HG03025 (cell line): ENCODE results near the gene ECM2.

Experiments
- ATAC-seq: cut with Tn5 transposase; IDR thresholded peaks from one replicate; pipeline ENCODE4 v1.9.1; 2021; ENCODE audit warnings: mild to moderate bottlenecking, moderate library complexity; ENCODE audit not compliant: unreplicated experiment, low FRiP score

Gene ECM2

DNA sequence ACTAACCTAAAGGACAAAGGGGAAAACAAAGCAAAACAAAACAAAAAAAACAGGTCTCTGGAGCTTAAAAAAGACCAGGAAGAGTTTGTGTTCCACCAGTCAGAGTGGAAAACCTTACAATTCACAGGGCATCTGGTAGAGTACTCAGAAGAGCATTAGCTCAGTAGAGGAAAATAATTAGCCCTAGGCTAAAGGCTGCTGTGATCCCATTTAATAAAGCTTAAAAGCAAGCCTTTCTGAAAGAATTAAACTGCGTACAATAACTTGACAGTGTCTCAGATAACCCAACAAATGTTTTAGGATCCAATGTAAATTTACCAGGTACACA lies 7.3 kb downstream of the ECM2 start:
- ATAC-seq: no peak

DNA sequence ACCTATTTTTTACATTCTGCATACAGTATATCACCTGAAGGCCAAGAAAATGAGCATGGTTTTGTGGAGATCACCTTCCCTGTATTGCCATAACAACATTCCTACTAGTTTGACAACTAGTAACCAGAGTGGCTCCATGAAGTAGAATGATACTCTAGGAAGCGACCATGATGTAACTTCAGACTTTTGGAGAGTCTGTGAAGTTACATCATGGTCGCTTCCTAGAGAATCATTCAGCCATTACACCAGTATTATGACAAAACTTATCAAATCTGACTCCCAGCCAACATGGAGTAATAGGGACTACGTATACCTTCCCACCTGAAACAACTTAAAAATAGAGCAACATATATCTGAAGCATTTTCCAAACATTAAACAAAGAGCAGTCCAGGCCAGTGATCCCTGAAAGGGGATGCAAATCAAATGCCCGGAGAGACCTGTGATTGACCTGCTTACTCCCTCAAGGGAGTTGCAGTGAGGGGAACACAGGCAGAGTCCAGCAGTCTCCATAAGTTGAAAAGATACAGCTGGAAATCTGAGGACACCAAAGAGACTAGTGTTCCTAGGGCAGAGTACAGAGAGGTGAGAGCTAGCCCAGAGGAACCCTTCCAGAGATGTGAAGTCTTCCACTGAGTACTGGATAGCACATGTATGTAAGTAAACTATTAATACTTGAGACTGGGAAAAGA lies 7.8 kb downstream of the ECM2 start:
- no peak for ATAC-seq

DNA sequence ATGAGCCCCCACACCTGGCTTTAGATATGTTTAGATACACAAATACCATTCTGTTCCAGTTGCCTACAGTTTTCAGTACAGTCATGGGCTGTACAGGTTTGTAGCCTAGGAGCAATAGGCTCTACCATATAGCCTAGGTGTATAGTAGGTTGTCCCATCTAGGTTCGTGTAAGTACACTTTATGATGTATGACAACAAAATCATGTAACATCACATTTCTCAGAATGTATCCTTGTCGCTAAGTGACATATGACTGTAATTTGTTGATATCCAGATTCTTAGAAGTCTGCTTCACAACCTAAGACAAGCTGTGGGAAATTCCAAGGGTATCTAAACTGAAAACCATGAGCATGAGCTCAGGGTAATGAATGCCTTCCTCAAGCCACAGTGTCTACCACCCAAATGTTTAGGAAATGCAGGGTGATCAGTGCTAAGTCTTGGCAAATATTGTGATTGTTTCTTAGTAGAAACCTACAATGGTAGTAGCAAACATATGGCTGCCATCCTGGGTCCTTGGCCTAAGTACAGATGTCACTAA lies 8.4 kb downstream of the ECM2 start:
- no peak for ATAC-seq

DNA sequence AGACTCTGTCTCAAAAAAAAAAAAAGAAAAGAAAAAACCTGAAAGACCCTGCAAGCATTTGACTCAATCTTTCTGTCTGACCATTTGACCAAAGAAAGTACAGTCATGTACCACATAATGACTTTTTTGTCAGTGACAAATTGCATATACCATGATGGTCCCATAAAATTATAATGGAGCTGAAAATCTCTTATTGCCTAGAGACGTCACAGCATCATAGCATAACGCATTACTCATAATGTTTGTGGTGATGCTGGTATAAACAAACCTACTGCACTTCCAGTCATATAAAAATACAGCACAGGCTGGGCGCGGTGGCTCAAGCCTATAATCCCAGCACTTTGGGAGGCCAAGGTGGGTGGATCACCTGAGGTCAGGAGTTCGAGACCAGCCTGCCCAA lies 10.5 kb downstream of the ECM2 start:
- ATAC-seq: no peak

DNA sequence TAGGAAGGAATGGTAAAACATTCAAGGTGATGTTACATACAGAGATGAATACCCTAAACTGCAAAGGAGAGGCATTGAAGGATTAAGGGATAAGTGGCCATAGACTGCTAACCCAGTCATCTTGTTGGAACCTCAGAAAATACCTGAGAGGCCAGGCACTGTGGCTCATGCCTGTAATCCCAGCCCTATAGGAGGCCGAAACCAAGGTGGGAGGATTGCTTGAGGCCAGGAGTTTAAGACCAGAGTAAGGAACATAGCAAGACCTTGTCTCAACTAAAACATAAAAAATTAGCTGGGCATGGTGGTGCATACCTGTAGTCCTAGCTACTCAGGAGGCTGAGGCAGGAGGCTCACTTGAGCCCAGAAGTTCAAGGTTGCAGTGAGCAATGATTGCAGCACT lies 10.9 kb downstream of the ECM2 start:
- no peak for ATAC-seq

DNA sequence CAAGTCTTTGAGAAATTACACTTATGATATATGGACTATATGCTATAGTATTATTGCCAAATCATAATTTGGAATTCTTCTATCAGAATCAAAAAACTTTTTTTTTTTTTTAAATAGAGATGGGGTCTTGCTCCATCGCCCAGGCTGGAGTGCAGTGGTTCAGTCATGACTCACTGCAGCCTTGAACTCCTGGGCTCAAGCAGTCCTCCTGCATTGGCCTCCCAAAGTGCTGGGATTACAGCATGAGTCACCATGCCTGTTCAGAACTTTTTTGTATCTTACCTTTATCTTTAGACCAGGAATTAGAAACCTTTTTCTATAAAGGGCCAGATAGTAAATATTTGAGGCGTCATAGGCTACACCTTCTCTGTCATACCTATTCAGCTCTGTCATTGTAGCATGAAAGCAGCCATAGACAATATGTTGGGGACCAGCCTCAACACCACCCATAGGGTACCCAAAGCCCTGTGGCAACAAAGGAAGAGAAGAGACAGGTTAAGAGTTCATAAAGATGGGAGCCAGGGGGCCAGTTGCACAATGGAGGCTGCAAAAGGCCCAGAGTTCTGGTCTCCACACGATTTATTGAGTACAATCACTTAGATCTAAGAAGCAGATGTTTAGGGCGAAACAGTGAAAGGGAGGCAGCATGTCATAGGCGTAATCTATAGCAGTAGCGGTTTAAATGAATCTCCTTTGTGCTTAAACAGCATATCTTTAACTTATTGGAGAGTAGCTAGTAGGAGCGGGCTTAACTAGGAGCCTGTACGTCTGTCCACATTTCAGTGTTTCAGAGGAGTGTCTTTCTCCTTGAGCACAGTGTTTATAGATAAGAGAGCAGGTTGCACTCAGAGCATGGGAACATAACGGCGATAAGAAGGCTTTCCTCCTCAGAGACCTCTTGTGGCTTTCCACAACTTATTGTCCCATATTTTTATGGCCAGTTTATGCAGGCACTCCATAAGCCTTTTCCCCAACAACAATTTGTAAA lies 12.5 kb downstream of the ECM2 start:
- ATAC-seq: no peak

DNA sequence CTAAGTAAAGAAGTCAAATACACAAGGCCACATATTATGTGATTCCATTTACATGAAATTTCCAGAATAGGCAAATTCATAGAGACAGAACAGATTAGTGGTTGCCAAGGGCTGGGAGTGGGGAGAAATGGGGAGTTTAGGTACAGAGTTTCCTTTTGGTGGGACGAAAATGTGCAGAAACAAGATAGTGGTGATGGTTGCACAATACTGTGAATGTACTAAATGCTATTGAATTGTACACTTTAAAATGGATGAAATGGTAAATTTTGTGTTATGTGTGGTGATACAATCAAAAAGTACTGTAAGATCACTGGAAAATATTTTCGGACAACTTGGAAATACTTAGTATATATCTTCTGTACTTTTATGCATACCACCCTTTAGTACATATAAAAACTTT lies 15.0 kb downstream of the ECM2 start:
- ATAC-seq: no peak

DNA sequence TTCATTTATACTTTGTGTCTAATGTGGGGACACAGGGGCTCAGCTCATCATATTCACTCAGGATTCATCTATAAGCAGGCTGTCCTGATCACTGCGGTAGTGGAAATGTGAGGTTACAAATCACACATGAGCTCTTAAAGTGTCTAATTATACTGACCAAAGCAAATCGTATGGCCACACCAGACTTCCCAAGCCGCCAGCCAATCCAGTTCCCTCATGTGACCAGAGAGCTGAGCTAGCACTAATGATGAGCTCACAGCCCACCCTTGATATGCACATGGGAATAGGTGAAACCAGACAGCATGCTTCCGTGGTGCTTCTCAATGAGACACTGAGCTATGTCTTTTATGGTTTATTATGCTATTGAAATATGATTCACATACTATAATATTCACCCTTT lies 17.6 kb downstream of the ECM2 start:
- ATAC-seq: no peak

DNA sequence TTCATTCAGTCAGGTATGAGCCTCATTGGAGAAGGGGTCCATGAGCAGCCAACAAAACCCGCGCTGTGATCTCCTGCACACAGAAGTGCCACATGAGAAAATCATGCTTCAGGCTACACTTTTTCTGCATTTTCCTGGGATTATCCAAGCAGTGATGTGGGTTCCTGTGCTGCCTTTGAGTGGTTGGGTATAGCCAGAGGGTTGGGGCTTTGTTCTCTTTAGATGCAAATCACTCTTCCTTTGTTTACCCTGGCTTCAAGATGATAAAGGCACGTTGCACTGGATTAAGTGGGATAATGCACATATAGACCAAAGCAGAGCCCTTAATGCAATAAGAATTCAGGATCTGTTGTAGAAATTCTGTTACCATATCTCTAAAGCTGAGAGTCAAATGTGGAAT lies 18.7 kb downstream of the ECM2 start:
- no peak for ATAC-seq

DNA sequence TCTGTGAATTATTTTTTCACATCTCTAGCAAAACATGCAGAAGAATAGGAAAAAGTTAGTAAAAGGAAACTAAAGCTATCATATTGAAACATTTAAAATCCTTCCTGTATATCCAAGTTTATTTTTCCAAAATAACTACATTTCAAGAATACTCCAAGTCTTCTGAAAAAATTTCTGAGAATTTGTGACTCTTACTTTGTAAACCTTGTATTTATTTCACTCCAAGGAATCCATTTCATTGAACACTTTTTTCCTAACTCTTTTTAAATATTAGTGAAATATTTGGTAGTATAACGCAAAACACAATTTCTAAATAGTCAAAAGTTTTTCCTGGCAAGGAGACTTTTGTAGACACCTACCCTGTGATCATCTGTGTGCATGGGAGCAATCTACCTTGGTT lies 19.3 kb downstream of the ECM2 start:
- no peak for ATAC-seq

DNA sequence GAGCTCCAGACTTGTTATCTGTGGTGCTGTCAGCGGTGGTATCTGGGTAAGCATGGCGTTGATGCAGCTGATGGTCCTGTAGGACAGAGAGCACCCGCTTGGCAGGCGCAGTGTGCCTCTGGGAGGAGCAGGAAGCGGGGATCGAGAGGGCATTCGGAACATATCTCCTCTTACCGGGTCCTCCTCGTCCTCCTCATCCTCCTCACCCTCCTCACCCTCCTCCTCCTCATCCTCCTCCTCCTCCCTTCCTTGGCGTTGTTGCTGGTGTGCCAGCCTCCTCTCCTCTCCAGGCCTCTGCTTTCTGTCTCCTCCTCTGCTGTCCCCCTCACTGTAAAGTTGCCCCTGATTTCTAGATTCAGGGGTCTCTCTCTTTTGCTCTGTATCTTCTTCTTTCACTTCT lies 21.2 kb downstream of the ECM2 start:
- no peak for ATAC-seq

DNA sequence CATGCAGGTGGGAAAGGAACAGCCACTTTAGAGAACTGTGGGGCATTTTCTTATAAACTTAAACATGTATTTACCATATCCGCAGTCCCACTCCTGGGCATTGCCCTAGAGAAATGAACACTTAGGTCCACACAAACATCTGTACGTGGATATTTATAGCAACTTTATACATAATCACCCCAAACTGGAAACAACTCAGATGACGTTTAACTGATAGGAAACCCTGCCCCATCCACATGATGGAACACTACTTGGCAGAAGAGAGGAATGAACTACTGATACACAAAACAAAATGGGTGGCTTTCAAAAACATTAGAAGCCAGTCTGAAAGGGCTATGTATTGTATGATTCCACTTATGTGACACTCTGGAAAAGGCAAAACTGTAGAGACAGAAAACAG lies 22.4 kb downstream of the ECM2 start:
- ATAC-seq: no peak

DNA sequence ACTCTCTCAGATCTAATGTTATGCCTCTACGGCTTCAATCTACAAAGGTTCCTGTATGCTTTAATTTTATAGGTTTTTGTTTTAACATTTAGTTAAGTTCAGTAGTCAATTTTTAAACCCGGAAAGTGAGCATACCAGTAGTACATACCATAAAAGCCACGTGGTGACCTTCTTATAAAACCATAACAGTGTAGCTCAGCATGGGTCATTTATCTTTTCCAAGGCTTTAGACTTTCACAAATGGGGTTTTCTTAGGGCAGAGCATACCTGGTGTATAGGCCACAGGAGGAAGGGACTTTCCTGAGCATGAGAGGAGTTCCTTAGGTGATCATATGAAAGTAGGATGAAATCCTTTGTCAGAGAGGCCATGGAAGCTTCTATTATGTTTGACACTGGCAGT lies 23.2 kb downstream of the ECM2 start:
- no peak for ATAC-seq

DNA sequence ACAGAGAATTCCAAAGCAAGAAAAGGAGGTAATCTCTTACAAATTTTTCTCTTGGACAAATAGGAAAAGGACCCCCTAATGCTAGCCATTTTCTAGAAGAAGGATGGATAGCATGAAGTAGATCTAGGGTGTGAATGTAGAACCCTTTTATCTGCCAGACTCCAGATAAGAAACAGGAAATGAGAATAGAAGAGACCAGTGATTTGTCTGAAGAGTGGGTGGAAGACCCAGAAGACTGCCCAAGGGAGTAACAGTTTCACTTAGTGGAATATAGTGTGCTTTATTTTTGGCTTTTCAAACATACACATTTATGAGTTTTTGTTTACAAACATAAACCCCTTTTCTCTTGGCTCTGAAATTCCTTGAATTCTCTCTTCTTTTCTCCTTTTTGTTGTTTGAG lies 25.0 kb downstream of the ECM2 start:
- no peak for ATAC-seq

DNA sequence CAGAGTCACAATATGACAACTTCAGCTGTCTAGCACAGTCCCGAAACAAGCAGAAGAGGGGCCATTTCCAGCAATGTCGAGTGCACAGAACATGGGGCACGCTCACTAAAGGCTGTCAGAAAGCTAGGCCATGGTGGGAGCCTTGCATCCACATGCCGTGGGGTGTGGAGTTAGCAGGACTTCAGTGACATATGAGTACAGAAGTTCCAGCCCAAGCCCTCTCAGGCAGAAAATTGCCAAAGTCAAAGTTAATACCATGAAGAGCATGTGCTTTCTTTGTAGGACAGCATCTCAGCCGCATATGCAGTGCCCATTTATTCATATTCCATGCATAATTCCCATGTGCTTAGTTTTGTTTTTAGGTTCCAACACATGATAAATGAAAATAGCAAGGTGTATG lies 26.7 kb downstream of the ECM2 start:
- no peak for ATAC-seq

DNA sequence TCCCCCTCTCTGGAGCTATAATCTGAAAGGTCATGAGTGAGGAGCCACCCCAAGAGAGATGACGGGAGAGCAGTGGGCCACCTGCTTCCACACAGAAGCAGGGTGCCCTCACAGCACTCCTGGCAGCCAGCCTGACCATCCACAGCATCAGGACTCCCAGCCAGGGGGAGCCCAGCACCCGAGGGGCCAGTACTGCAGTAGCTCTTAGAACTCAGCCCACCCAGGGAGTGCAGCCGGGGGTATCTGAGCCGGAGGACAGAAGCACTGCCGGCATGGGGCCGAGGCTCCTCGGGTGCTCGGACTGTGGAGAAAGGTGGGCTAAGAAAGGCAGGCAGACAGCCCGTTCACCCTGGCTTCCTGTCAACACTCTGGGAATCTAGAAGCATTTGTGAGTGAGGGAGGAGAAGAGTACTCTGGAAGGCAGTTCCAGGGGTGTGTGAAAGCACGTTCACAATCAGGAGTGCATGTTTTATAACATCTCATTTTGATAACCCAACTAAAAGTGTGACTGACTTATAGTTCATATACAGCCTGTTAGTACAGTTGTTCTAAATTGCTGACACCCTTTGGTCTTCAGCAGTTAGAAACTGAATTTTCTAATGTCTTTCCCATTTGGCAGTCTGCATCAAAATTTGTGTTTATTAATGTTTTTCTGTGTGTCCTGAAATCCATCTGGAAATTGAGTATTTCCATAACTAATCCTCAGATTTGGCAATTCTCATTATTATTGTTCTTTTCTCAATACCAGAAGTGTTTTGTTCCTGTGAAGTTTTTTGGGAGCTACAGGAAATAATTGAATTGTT lies 27.6 kb downstream of the ECM2 start:
- no peak for ATAC-seq

DNA sequence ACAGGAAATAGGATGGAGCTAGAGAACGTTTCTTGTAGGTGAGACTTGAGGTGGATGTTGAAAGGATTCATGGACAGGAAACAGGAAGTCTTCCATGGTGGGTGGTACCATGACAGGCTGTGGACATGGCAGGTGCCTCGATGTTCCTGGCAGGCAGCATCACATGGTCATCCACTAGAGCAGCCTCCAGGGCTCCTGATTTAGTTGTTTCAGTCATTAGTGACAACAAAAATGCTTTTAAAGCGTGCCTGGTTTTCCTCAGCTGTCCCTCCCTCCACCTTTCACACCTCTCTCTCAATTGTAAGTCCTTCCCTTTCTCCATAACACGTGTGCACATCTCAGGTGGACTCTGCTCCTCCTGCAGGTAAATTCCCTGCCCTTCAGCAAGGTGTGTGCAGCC lies 28.3 kb downstream of the ECM2 start:
- no peak for ATAC-seq

DNA sequence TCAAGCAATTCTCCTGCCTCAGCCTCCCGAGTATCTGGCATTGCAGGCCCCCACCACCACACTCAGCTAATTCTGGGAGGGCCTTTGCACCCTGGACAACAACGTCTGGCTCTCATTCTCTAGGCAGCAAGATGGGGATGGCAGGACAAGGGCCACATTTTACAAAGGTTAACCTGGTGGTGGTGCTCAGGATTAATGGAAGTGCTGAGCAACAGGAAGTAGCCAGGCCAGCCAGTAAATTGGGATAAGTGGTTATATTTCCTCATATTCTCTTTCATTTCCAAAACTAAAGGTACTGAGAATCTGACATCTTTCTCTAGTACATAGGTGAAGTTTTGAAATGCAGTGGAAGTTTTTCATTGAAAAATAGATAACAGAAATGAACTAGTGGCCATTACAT lies 28.8 kb downstream of the ECM2 start:
- ATAC-seq: no peak

DNA sequence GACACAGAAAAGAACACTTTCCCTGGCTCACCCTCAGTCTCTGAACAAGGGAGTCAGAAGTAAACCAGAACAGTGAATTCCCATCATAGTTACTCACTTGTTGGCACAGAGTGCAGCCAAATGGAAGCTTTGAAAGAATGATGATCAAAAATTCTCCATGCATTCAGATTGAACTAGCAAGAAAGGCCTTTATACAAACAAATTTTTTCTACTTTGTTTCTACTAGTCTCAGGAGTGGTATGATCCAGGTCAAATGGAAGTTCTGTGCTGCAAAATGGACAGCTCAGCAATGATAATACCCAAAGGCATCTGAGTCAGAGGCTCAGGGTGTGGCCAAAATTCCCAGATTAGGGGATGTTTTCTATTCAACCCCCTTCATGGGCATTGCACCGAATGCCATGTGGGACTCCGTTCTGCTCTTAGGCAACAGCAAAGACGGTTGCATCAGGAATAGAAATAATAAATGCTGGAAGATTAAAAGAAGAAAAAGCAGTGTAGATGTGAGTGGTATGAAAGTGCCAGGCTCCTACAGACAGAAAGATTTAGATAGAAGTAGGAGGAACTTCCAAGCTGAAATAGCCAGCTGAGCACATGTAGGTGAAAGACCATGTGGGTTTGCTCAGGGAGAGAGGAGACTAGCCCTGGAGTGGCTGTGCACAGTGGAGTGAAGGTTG lies 29.5 kb downstream of the ECM2 start:
- no peak for ATAC-seq

DNA sequence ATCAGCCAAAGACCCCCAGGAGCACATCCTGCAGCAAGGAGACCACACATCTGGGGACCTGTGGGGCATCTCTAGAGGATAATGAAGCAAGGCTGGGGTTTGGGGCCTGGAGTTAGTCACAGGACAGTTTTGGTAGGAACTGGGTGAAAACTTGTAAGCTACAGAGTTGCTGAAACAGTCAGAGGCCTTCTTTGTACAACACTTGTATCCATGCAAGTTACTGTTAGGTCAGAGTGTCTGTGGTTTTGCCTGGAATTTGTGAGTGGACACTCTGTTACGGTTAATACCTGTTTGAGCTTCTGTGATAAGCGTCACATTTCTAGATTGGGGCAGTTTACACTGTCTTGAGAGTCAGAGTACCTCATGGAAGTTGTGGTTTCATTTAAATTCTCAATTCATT lies 30.9 kb downstream of the ECM2 start:
- no peak for ATAC-seq
